HG02884 (cell line): Measurements from ENCODE around the gene KPNA4.
A peak's percentile ranks its signal among the peaks of the same experiment; 100 is the strongest.
"Not testable (repeated sequence)": the region's sequence is repeated elsewhere in the genome, so short reads cannot be mapped to it uniquely, and the experiment has no call there.

Experiments used
- ATAC-seq: cut with Tn5 transposase; IDR thresholded peaks from one replicate; pipeline ENCODE4 v1.9.1; 2021; ENCODE audit warnings: mild to moderate bottlenecking, moderate library complexity; ENCODE audit not compliant: unreplicated experiment

Gene KPNA4, protein sequence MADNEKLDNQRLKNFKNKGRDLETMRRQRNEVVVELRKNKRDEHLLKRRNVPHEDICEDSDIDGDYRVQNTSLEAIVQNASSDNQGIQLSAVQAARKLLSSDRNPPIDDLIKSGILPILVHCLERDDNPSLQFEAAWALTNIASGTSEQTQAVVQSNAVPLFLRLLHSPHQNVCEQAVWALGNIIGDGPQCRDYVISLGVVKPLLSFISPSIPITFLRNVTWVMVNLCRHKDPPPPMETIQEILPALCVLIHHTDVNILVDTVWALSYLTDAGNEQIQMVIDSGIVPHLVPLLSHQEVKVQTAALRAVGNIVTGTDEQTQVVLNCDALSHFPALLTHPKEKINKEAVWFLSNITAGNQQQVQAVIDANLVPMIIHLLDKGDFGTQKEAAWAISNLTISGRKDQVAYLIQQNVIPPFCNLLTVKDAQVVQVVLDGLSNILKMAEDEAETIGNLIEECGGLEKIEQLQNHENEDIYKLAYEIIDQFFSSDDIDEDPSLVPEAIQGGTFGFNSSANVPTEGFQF

GRCh38 chr3:160565442-160566403, at the start of gene KPNA4:
Gene KPNA4, minus strand, starts transcription at chr3:160565571. Its CDS starts 289 bp downstream, at chr3:160565282.
- peak; percentile 84 for ATAC-seq

DNA sequence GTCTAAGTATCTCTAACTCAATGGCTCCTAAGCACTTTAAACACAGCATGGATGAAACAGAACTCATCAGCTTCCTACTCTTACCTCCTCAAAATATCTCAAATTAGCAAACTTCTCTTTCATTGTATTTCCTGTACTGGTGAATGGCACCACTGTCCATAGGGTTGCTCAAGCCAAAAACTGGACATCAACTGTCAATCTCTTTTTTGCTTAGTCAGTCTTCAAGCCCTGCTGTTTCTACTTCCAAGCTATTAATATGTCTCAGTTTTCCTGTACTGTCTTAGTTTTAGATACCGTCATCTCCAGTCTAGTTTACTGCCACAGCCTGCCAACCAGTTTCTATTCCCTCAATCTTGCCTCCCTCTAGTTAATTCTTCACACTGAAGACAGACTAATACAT, 48.3 kb upstream of the KPNA4 start:
- ATAC-seq = no peak

DNA sequence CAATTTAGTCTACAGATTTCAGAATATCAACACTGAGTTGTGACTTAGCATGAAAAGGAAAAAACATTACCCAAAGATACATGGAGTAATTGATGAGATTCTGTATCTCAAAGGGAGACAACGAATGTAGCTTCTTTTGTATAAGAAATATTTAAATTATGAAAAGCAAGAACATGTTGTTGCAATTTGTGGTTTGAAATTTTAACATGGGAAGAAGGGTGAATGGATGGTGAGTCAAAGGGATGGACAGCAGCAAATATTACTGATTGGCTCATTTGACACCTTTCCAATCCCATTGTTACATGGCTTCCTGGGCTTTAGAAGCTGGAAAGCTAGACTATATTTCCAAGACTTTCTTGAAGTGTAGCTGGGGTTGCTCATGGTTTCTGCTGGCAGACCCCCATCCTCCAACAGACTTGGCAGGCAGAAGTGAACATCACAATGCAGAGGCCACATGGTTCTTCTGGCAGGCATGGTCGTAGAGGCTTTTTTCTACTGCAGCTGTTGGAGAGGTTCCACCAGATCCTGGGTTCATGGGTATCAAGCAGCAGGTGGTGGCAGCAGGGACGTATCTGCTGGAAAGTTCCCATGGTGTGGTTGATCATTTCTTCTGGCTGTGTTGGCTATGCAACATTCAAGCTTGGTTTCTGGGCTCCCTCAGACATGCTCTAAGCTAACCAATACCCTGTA, 47.2 kb upstream of the KPNA4 start:
- ATAC-seq = no peak

DNA sequence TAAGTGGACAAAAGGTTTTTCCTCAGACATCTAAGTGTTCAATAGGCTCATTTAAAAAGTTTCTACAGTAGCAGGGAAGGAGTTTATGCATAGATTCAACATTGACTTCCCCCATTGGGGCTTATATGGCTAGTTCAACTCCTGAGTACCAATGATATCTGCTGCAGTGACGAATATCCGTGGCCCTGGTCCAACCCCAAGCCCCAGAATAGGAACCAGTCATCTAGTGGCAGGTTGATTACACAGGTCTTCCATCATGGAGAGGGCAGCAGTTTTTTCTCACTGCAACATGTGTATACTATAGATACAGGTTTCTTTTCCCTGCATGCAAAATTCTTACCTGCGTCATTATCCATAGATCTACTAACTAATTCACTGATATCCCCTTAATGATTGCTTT, 45.8 kb upstream of the KPNA4 start:
- no peak for ATAC-seq

GRCh38 chr3:160608870-160609269, 43.5 kb upstream of the KPNA4 start:
- no peak for ATAC-seq

GRCh38 chr3:160607826-160608225, 42.5 kb upstream of the KPNA4 start:
- no peak for ATAC-seq

DNA sequence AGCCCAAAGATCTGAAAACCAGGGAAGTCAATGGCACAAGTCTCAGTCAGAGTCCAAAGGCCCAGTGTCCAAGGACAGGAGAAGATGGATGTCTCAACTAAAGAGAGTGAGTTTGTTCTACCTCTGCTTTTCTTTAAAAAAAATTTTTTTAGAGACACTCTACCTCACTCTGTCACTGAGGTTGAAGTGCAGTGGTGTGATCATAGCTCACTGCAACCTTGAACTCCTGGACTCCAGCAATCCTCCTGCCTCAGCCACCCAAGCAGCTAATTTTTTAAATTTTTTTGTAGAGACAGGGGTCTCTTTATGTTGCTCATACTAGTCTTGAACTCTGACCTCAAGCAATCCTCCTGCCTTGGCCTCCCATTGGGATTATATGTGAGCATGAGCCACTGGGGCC, 39.9 kb upstream of the KPNA4 start:
- ATAC-seq = no peak

GRCh38 chr3:160603845-160604244, 38.5 kb upstream of the KPNA4 start:
- ATAC-seq = not testable (repeated sequence)

- ATAC-seq = no peak
Measured at GRCh38 chr3:160602259-160602658, 36.9 kb upstream of the KPNA4 start.

DNA sequence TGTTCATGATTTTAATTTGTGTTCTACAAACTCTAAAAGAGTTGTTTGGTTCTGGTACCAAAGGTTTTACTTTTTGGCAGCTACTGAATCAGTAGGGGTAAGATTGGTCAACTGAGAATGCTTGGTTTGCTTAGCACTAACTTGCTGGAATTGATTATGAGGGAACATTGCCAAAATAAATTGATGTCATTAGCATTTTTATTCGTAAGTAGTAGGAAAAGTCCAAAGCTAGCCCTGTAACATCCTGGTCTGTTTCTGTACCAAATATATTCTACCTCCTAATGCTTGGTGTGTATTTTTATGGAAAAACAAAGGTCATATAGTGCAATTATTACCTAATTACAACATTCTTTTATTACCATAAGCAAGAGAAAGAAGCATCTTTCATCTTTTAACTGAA, 35.9 kb upstream of the KPNA4 start:
- no peak for ATAC-seq

DNA sequence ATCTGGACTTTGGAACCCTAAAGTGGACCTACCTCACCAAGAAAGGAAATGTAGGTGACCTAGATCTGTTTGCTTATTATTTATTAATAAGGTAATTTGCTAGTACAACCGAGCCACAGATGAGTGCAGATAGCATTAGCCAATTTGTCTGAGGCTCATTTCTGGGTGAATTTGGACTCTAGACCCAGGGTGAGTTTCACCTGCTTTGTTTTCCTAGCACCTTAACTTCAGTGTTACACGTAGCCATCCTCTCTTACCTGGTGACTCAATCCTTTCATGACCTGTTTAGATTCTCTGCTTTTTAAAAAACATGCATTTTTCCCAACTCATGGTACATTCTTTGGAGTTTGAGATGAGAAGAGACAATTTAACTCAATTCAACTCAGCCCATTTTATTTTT, 33.5 kb upstream of the KPNA4 start:
- ATAC-seq = no peak

GRCh38 chr3:160588023-160588422, 22.7 kb upstream of the KPNA4 start:
- no peak for ATAC-seq

GRCh38 chr3:160587105-160587504, 21.7 kb upstream of the KPNA4 start:
- no peak for ATAC-seq

DNA sequence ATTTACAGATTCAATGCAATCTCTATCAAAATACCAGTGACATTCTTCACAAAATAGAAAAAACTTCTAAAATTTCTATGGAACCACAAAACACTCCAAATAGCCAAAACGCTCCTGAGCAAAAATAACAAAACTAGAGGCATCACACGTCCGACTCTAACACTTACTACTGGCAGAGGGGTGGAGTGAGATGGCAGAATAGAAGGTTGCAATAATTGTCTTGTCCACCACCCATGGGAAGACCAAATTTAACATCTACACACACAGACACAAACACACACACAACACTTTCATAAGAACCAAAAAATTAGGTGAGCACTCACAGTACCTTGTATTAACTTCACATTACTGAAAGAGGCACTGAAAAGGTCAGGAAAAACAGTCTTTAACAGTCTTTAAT, 21.3 kb upstream of the KPNA4 start:
- ATAC-seq = no peak

DNA sequence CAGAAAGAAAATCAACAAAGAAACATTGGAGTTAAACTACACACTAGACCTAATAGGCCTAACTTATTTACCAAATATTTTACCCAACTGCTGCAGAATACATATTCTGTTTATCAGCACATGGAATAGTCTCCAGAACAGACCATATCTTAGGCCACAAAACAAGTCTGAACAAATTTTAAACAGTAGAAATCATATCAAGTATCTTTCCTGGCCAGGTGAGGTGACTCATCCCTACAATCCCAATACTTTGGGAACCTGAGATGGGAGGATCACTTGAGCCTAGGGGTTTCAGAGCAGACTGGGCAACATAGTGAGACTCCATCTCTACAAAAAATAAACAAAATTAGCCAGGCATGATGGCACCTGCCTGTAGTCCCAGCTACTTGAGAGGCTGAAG, 18.1 kb upstream of the KPNA4 start:
- ATAC-seq = no peak

DNA sequence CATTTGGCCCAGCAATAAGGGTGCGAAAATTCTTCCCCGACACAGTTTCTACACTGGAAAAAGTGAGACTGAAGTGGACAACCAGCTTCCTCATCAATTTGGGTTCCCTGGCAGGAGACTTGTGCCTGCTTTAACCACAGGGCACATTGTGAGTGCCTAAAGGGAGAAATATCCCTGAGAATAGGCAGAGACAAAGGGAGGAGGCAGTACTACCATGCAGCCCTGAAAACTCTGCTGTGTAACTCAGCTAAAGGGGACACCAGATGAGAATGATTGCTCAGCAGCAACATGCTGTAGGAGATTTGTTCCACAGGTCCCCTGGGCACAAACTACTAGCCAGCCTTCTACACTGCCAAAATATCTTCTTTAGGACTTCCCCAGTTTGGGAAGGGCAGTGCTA, 15.6 kb upstream of the KPNA4 start:
- ATAC-seq = no peak

GRCh38 chr3:160577556-160578195, 12.3 kb upstream of the KPNA4 start:
- ATAC-seq = no peak

DNA sequence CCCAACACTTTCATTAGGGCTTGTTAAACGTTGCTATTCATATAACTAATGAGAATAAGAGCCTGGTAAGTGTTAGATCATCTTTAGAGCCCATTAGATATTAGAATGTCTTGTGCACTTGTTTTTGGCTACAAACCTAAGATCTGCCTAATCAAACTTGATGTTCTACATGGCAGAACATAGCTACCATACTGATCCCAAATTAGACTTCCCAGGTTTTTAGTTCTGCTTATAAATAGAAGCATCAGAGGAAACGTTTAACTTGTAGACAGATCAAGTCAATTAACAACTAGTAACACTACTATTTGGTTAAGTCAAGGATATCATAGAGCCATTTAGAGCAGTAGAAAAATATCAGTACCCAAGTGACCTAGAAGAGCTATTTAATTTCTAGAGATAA, 11.7 kb upstream of the KPNA4 start:
- no peak for ATAC-seq

DNA sequence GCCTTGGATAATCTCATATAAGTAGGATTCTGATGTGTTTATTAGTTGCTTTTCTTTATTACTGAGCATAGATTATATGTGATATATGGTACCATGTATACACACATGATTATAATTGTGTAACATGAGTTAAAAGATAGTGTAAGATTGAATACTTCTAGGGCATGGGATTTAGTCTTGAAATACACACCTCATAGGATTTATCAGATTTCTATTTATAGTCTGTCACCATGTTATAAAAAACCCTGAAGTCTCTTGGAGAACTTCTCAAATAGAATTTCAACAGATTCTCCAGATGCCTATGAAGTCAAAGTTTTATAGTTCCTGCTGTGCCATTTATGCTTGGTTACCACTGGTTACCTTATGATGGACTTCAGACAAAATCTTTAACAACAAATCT, 11.2 kb upstream of the KPNA4 start:
- ATAC-seq = no peak

DNA sequence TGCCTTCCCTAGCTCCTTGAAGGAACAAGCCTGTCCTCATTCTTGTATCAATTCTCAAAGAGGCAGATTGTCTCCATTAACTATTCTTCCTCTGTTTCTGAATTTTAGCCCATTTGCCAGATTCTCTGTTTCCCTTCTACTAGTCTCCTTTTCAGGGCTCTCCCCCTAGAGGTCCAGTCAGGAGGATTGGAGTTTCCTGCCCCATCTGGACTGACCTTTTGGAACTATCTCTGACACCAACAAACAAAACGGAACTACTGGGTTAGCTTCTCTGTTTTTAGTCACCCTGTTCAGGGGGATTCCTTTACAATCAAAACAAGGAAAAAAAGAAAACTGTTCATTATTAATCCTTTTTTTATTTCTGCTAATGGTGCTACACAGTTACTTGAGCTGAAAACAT, 10.2 kb upstream of the KPNA4 start:
- ATAC-seq = no peak

DNA sequence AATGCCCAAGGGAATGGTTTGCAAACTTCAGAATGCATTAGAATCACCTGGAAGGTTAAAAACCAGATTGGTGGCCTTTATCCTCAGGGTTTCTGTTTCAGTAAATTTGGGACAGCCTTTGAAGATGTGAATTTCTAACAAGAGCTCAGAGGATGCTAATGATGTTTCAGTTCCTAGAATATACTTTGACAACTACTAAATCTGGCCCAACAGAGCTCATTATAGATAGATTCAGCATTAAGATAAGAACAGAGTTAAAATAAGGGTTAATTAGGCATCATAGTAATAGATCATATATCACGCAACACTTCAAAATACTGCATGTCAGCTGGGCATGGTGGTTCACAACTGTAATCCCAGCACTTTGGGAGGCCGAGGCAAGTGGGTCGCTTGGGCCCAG, 9.3 kb upstream of the KPNA4 start:
- no peak for ATAC-seq
